H1 (cell line): Measurements from ENCODE around the gene CHAT. TPM values are rescaled to one million over a fixed set of nuclear protein-coding genes. Genes with fewer than 3 reads are reported as not detected.

Experiments
- CTCF ChIA-PET: fragments of 300-600 bp; sonication (Branson Sonifier 250); formaldehyde crosslinking; loops from one replicate; lab custom pipeline; 2021; ENCODE audit not compliant: partially characterized antibody; lab: Charles Lee
- POLR2A ChIA-PET: fragments of 300-600 bp; sonication (Branson Sonifier 250); formaldehyde crosslinking; loops from one replicate; lab custom pipeline; 2021; ENCODE audit warnings: inconsistent platforms; ENCODE audit not compliant: partially characterized antibody; lab: Charles Lee
- DNase-seq, 2 experiments: peaks; one replicate each; pipeline versions ENCODE4 v3.0.0 to v3.0.0-alpha.2; 2010 to 2022; ENCODE audit warnings: low spot score in 2 of 2, low read depth in 1 of 2, mixed read lengths in 1 of 2
- FAIRE-seq: peaks from 2 replicates; lab custom pipeline; 2011; peaks lifted over from hg19 to GRCh38; lab: Jason Lieb, UNC
- H2AFZ ChIP-seq: 2 replicates; pipeline ENCODE4 v1.8.1; 2012; ENCODE audit warnings: low read length, inconsistent platforms
- H2AK5ac ChIP-seq: 2 replicates; pipeline ENCODE4 v1.6.1; 2013; ENCODE audit warnings: low read depth, low read length
- H2BK120ac ChIP-seq: replicated peaks from 2 replicates; pipeline ENCODE3; 2013; ENCODE audit warnings: low read depth, low read length, inconsistent platforms
- H2BK12ac ChIP-seq: 2 replicates; pipeline ENCODE4 v1.6.1; 2013; ENCODE audit warnings: low read depth, low read length
- H2BK15ac ChIP-seq: 2 replicates; pipeline ENCODE4 v1.6.1; 2013; ENCODE audit warnings: low read length
- H2BK20ac ChIP-seq: 2 replicates; pipeline ENCODE4 v1.6.1; 2013; ENCODE audit warnings: low read length
- H2BK5ac ChIP-seq: 2 replicates; pipeline ENCODE4 v1.6.1; 2013; ENCODE audit warnings: low read depth, low read length
- H3K14ac ChIP-seq: 2 replicates; pipeline ENCODE4 v1.6.1; 2013; ENCODE audit warnings: inconsistent platforms; ENCODE audit not compliant: insufficient read length
- H3K18ac ChIP-seq: 2 replicates; pipeline ENCODE4 v1.6.1; 2013; ENCODE audit warnings: low read length; ENCODE audit errors: extremely low read depth
- H3K23ac ChIP-seq: 2 replicates; pipeline ENCODE4 v1.6.1; 2013; ENCODE audit warnings: inconsistent platforms; ENCODE audit not compliant: insufficient read length
- H3K23me2 ChIP-seq: 2 replicates; pipeline ENCODE4 v1.6.1; 2013; ENCODE audit warnings: low read depth, low read length
- H3K27ac ChIP-seq: 2 replicates; pipeline ENCODE4 v1.6.1; 2011; ENCODE audit warnings: low read depth, low read length, inconsistent platforms
- H3K27me3 ChIP-seq, 4 experiments: replicated peaks in 1 of 4; 1 replicate in 1 of 4; 2 replicates in 3 of 4; pipeline versions ENCODE4 v1.6.1 to v1.8.1; 2011 to 2013; ENCODE audit warnings: low read length in 3 of 4, mild to moderate bottlenecking in 3 of 4, inconsistent platforms in 2 of 4, mixed read lengths in 2 of 4, moderate library complexity in 1 of 4; ENCODE audit not compliant: control insufficient read depth in 3 of 4, insufficient read depth in 3 of 4; ENCODE audit errors: extremely low read depth in 1 of 4
- H3K36me3 ChIP-seq, 4 experiments: 2 replicates each; pipeline versions ENCODE4 v1.6.1 to v1.8.1; 2011 to 2013; ENCODE audit warnings: mild to moderate bottlenecking in 4 of 4, low read length in 3 of 4, moderate library complexity in 2 of 4, control low read depth in 1 of 4, inconsistent platforms in 1 of 4; ENCODE audit not compliant: insufficient read depth in 4 of 4, control insufficient read depth in 2 of 4
- H3K4ac ChIP-seq: replicated peaks from 2 replicates; pipeline ENCODE3; 2013; ENCODE audit warnings: low read length, low read depth, mixed read lengths, inconsistent platforms; ENCODE audit not compliant: insufficient read length
- H3K4me1 ChIP-seq, 4 experiments: replicated peaks in 1 of 4; 1 replicate in 1 of 4; 2 replicates in 3 of 4; pipeline versions ENCODE4 v1.6.1 to v1.8.1; 2011 to 2013; ENCODE audit warnings: low read length in 3 of 4, inconsistent platforms in 2 of 4, mixed read lengths in 1 of 4; ENCODE audit not compliant: insufficient read depth in 4 of 4, control insufficient read depth in 3 of 4
- H3K4me2 ChIP-seq, 2 experiments: 2 replicates each; pipeline versions ENCODE4 v1.6.1 to v1.8.1; 2011 to 2013; ENCODE audit warnings: low read depth in 2 of 2, low read length in 2 of 2, control low read depth in 1 of 2, inconsistent platforms in 1 of 2, mild to moderate bottlenecking in 1 of 2; ENCODE audit not compliant: insufficient read depth in 1 of 2
- H3K4me3 ChIP-seq, 4 experiments: fragments of 200-600, 300-600 bp in 1 of 4; sonication (generic), shearing (Covaris generic), sonication (Bioruptor Twin) in 1 of 4; 2 replicates each; pipeline versions ENCODE4 v1.5.1 to v1.8.1; 2011 to 2016; ENCODE audit warnings: low read length in 4 of 4, low read depth in 3 of 4, control low read depth in 2 of 4, inconsistent platforms in 2 of 4, mild to moderate bottlenecking in 2 of 4, mixed read lengths in 1 of 4, moderate library complexity in 1 of 4; ENCODE audit not compliant: insufficient read depth in 2 of 4; ENCODE audit errors: extremely low read depth in 1 of 4
- H3K56ac ChIP-seq: replicated peaks from 2 replicates; pipeline ENCODE3; 2013; ENCODE audit warnings: low read depth, mild to moderate bottlenecking, mixed read lengths, low read length, inconsistent platforms; ENCODE audit not compliant: insufficient read length
- H3K79me1 ChIP-seq: 2 replicates; pipeline ENCODE4 v1.6.1; 2013; ENCODE audit warnings: low read depth, low read length, control low read depth
- H3K79me2 ChIP-seq, 2 experiments: 2 replicates each; pipeline versions ENCODE4 v1.6.1 to v1.8.1; 2012 to 2013; ENCODE audit warnings: low read length in 2 of 2, mild to moderate bottlenecking in 2 of 2, inconsistent platforms in 1 of 2; ENCODE audit not compliant: insufficient read depth in 2 of 2, control insufficient read depth in 1 of 2
- H3K9ac ChIP-seq, 4 experiments: replicated peaks in 1 of 4; 1 replicate in 1 of 4; 2 replicates in 3 of 4; pipeline versions ENCODE4 v1.6.1 to v1.8.1; 2011 to 2013; ENCODE audit warnings: low read depth in 3 of 4, low read length in 3 of 4, control low read depth in 2 of 4, mild to moderate bottlenecking in 2 of 4, moderate library complexity in 2 of 4, inconsistent platforms in 1 of 4; ENCODE audit errors: extremely low read depth in 1 of 4
- H3K9me3 ChIP-seq, 2 experiments: 2 replicates each; pipeline versions ENCODE4 v1.6.1 to v1.8.1; 2012 to 2013; ENCODE audit warnings: mild to moderate bottlenecking in 2 of 2, moderate library complexity in 2 of 2, control low read depth in 1 of 2, inconsistent platforms in 1 of 2, low read depth in 1 of 2, low read length in 1 of 2, mixed read lengths in 1 of 2; ENCODE audit not compliant: insufficient read depth in 2 of 2
- H4K20me1 ChIP-seq, 2 experiments: replicated peaks in 1 of 2; 2 replicates each; pipeline versions ENCODE3 to v1.8.1; 2011 to 2013; ENCODE audit warnings: inconsistent platforms in 2 of 2, low read length in 2 of 2, mild to moderate bottlenecking in 1 of 2; ENCODE audit not compliant: insufficient read depth in 2 of 2, control insufficient read depth in 1 of 2
- H4K5ac ChIP-seq: 2 replicates; pipeline ENCODE4 v1.6.1; 2013; ENCODE audit warnings: low read length, low read depth, mixed read lengths, inconsistent platforms; ENCODE audit not compliant: insufficient read length
- H4K8ac ChIP-seq: 2 replicates; pipeline ENCODE4 v1.8.0; 2013; ENCODE audit warnings: mild to moderate bottlenecking, moderate library complexity, low read length, inconsistent platforms; ENCODE audit not compliant: insufficient read depth; ENCODE audit errors: extremely low read depth
- H4K91ac ChIP-seq: replicated peaks from 2 replicates; pipeline ENCODE3; 2013; ENCODE audit warnings: low read length, mixed read lengths, inconsistent platforms; ENCODE audit not compliant: insufficient read length
- BACH1 ChIP-seq: IDR thresholded peaks from 2 replicates; pipeline ENCODE4 v1.6.1; 2012; ENCODE audit warnings: low read length, improper control_type of control experiment
- BCL11A ChIP-seq, 2 experiments: IDR thresholded peaks; one replicate each; pipeline ENCODE4 v1.6.1; 2011; ENCODE audit warnings: low read depth in 2 of 2, low read length in 2 of 2, mild to moderate bottlenecking in 2 of 2
- BRCA1 ChIP-seq: IDR thresholded peaks from 2 replicates; pipeline ENCODE4 v1.6.1; 2012; ENCODE audit warnings: low read depth, low read length, improper control_type of control experiment
- EGR1 ChIP-seq: IDR thresholded peaks from 2 replicates; pipeline ENCODE4 v1.6.1; 2011; ENCODE audit warnings: low read depth, low read length, borderline replicate concordance
- GTF2F1 ChIP-seq: IDR thresholded peaks from 2 replicates; pipeline ENCODE4 v1.6.1; 2012; ENCODE audit warnings: low read depth, low read length, improper control_type of control experiment, borderline replicate concordance
- KDM1A ChIP-seq: fragments of 200-600, 300-600 bp; sonication (generic); IDR thresholded peaks from 2 replicates; pipeline ENCODE4 v1.7.1; 2016; ENCODE audit warnings: mild to moderate bottlenecking, low read length, borderline replicate concordance
- KDM5A ChIP-seq: fragments of 200-600 bp; IDR thresholded peaks from 2 replicates; pipeline ENCODE4 v1.7.1; 2012; ENCODE audit warnings: mild to moderate bottlenecking, low read length, inconsistent platforms, mixed read lengths
- MAFK ChIP-seq: IDR thresholded peaks from 2 replicates; pipeline ENCODE4 v1.6.1; 2012; ENCODE audit warnings: low read depth, mild to moderate bottlenecking, improper control_type of control experiment, low read length
- POLR2AphosphoS5 ChIP-seq: IDR thresholded peaks from 2 replicates; pipeline ENCODE4 v1.6.1; 2011; ENCODE audit warnings: low read depth, low read length
- WGBS, 2 experiments: shearing (Covaris generic) in 1 of 2; methylation state at CpG; one replicate each; pipeline versions ENCODE4 v1.1.6 to v1.1.7; 2013 to 2015; ENCODE audit warnings: low lambda C conversion rate in 2 of 2, mixed read lengths in 2 of 2, inconsistent platforms in 1 of 2, low coverage in 1 of 2, missing lambda C conversion rate in 1 of 2; ENCODE audit not compliant: insufficient replicate concordance in 2 of 2, insufficient coverage in 1 of 2, insufficient read length in 1 of 2; ENCODE audit errors: extremely low coverage in 1 of 2, missing lambda C conversion rate in 1 of 2; 5-methylcytosine and 5-hydroxymethylcytosine counted together
- polyA plus RNA-seq, 7 experiments: library from polyadenylated mRNA; depleted of rRNA in 3 of 7; stranded (reverse) in 5 of 7; unstranded in 2 of 7; fragments of >200 nt in 5 of 7; fragments of 200-250 nt in 2 of 7; gene quantifications; 1 replicate in 5 of 7; 2 replicates in 1 of 7; 4 replicates in 1 of 7; pipeline versions ENCODE4 v1.2.1 to v1.2.3, GENCODE V29; 2011 to 2013; ENCODE audit warnings: missing spikeins in 2 of 7, mixed read lengths in 2 of 7
- total RNA-seq: library from RNA; stranded (reverse); fragmentation: NEBNext Ultra II Directional; extraction: Animal tissue kit (Norgen Biotek cat#: 25700); gene quantifications from 2 replicates; pipeline ENCODE4 v1.2.1, GENCODE V29; 2021
- TF ChIP-seq, protein P1 (sequence below): IDR thresholded peaks from 2 replicates; pipeline ENCODE4 v1.6.1; 2011; ENCODE audit warnings: low read depth, mild to moderate bottlenecking, low read length; ENCODE audit not compliant: insufficient read depth
- TF ChIP-seq, protein P2 (sequence below): IDR thresholded peaks from 2 replicates; pipeline ENCODE4 v1.6.1; 2012; ENCODE audit warnings: low read length, inconsistent platforms

The CHAT gene
- total and polyA plus RNA-seq, 2 of the 8 experiments (the other 6 are each of a cell fraction or from before 2014, with no cell fraction given): not detected

DNA sequence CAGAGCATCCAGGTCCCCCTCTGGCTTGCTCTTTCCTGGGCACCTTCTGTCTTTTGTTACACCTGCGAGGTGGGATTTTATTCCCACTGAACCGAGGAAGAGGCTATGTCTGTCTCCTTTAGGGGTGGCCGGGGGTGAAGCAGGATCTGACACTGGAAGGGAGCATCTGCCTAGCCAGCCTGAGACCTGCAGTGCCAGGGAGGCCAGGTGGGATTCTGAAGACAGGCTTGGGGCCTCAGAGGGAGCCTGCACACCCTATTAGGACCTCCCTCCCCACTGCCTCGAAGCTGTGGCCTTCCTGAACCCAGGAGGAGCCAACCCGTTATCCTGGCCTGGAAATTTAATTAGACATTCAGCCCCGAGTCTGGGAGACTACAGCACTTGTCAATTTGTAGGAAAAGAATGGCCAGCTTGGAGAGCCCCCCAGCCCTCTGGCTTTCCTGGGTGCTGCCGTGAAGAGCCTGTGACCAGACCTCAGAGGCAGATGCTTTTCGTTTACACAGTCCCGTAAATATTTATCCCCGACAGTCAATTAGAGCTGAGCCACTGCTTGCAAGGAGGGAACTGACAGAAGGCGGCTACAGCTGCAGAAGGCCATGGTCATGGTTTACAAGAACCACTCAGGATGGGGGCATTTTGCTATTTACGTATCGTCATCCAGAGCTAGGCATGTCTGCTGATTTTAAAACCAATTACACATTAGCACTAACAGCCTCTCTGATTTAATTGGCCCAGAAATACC lies 19.7 kb downstream of the CHAT start:
- Histone ChIP-seq H3K4ac (no peak overlapping the region), H3K23me2 (no peaks in the 10 kb centered on the region), H4K91ac (no peak overlapping the region), H3K36me3 (no peaks in the 10 kb centered on the region), H3K9ac (no peak overlapping the region), H3K18ac (no peak overlapping the region), H3K4me3 (no peak overlapping the region), H2BK120ac (no peak overlapping the region), H3K79me1 (no peaks in the 10 kb centered on the region), H3K9me3 (no peaks in the 10 kb centered on the region), H2AFZ (no peak overlapping the region), H3K27me3 (no peaks in the 10 kb centered on the region), H3K27ac (no peak overlapping the region), H3K56ac (no peak overlapping the region), H4K20me1 (no peaks in the 10 kb centered on the region), H4K5ac (no peak overlapping the region), H3K4me2 (no peak overlapping the region), H3K4me1 (no peaks in the 10 kb centered on the region; a peak in 2 of 7 replicates), H3K23ac (no peak overlapping the region), H3K14ac (no peak overlapping the region), H4K8ac (no peak overlapping the region), H2BK12ac (no peak overlapping the region), H3K79me2 (no peaks in the 10 kb centered on the region), H2BK5ac (no peak overlapping the region), H2AK5ac (no peak overlapping the region), H2BK15ac (no peak overlapping the region), H2BK20ac (no peak overlapping the region)
- DNase-seq (no peak), FAIRE-seq (no peak)
- ChIA-PET POLR2A (interaction anchor here (1.3 kb wide), 1 partner anchor 11 kb away, joined by 3 read pairs; no protein-coding TSS in a partner anchor), CTCF (interaction anchor here (0.8 to 1.9 kb wide), 5 partner anchors 11 to 39 kb away, joined by 3 to 5 read pairs (median 4); no protein-coding TSS in a partner anchor)
- WGBS, 2 experiments: 82% methylated on average over 13 of the region's 13 CpGs; no CpG with 5 or more reads in 1 of the 2 experiments
- TF ChIP-seq GTF2F1: no peak
- TF ChIP-seq BACH1: no peak
- no peak for TF ChIP-seq KDM5A
- TF ChIP-seq, protein P1, sequence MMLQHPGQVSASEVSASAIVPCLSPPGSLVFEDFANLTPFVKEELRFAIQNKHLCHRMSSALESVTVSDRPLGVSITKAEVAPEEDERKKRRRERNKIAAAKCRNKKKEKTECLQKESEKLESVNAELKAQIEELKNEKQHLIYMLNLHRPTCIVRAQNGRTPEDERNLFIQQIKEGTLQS: no peak
- TF ChIP-seq BRCA1: no peak
- TF ChIP-seq BCL11A (IDR thresholded peaks at IDR 0.05; ENCODE audit: low read depth in 2 of 2, low read length in 2 of 2): no peak
- no peak for TF ChIP-seq KDM1A
- no peak for TF ChIP-seq MAFK
- TF ChIP-seq POLR2AphosphoS5: no peak
- TF ChIP-seq, protein P2, sequence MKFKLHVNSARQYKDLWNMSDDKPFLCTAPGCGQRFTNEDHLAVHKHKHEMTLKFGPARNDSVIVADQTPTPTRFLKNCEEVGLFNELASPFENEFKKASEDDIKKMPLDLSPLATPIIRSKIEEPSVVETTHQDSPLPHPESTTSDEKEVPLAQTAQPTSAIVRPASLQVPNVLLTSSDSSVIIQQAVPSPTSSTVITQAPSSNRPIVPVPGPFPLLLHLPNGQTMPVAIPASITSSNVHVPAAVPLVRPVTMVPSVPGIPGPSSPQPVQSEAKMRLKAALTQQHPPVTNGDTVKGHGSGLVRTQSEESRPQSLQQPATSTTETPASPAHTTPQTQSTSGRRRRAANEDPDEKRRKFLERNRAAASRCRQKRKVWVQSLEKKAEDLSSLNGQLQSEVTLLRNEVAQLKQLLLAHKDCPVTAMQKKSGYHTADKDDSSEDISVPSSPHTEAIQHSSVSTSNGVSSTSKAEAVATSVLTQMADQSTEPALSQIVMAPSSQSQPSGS: no peak
- TF ChIP-seq EGR1: no peak
